Lower leg skin (tissue), 3 donors: Measurements from ENCODE around the gene RAP2C.

Experiments
- CTCF ChIP-seq, 3 donors: fragments of 450-650 bp; IDR thresholded peaks; one replicate each; pipeline ENCODE4 v1.5.1; 2016; ENCODE audit warnings: antibody characterized with exemption in 3 of 3, mild to moderate bottlenecking in 3 of 3, moderate library complexity in 2 of 3
- POLR2A ChIP-seq, 2 donors: fragments of 450-650 bp; IDR thresholded peaks; one replicate each; pipeline ENCODE4 v1.6.1; 2016 to 2017; ENCODE audit warnings: antibody characterized with exemption in 2 of 2, mild to moderate bottlenecking in 1 of 2, moderate library complexity in 1 of 2

- no peak for TF ChIP-seq CTCF (IDR thresholded peaks at IDR 0.05)
- TF ChIP-seq POLR2A (IDR thresholded peaks at IDR 0.05), result no peak
These were observed 4.7 kb downstream of the RAP2C start for GRCh38 chrX:132214518-132214917.
